ENCODE measurements around the gene CD209.

CD209 gene

GRCh38 chr19:7739801-7740681 lies 7.3 kb downstream of the CD209 start:
- H3K4me1 ChIP-seq (ENCODE audit: control insufficient read depth, low read depth, low read length): no peaks in the 10 kb centered on the region
- H3K27me3 ChIP-seq (ENCODE audit: insufficient read depth, low read length, poor library complexity): no peaks in the 10 kb centered on the region
- no peak overlapping the region for H3K4ac ChIP-seq (ENCODE audit: low read depth, low read length)

GRCh38 chr19:7739211-7739755 lies 8.1 kb downstream of the CD209 start:
- no peak overlapping the region for H2BK120ac ChIP-seq (ENCODE audit: low read depth, low read length)
- no peaks in the 10 kb centered on the region for H3K27me3 ChIP-seq (ENCODE audit: insufficient read depth, low read length, poor library complexity)
- H3K56ac ChIP-seq (ENCODE audit: low read length): no peak overlapping the region
- no CpG with 5 or more reads among the region's 2 CpGs for WGBS (ENCODE audit: extremely low coverage, insufficient coverage, low lambda C conversion rate)
- no peaks in the 10 kb centered on the region for H3K79me2 ChIP-seq (ENCODE audit: control insufficient read depth, insufficient read depth, low read length)
- H2BK15ac ChIP-seq (replicated peaks; ENCODE audit: low read depth): no peak overlapping the region
- H3K4me3 ChIP-seq (ENCODE audit: low read length): no peak overlapping the region
- H3K36me3 ChIP-seq (ENCODE audit: control insufficient read depth, insufficient read depth, low read length): no peaks in the 10 kb centered on the region
- no peak for DNase-seq
- H3K27ac ChIP-seq (ENCODE audit: low read depth, low read length): no peak overlapping the region
- no peak overlapping the region for H3K23ac ChIP-seq (ENCODE audit: low read length)
- H2BK5ac ChIP-seq (ENCODE audit: low read length): no peak overlapping the region
- H3K9ac ChIP-seq (ENCODE audit: low read length): no peak overlapping the region
- no peaks in the 10 kb centered on the region for H3K79me1 ChIP-seq (ENCODE audit: low read length)
- H3K4ac ChIP-seq (ENCODE audit: low read depth, low read length): no peak overlapping the region
- H3K4me1 ChIP-seq (ENCODE audit: control insufficient read depth, low read depth, low read length): no peaks in the 10 kb centered on the region
- no peak overlapping the region for H4K8ac ChIP-seq (ENCODE audit: low read depth, low read length)
- no peak overlapping the region for H4K5ac ChIP-seq (ENCODE audit: low read length)
- H3K18ac ChIP-seq (ENCODE audit: low read length): no peak overlapping the region
- no peak overlapping the region for H3K4me2 ChIP-seq (ENCODE audit: low read length)
- H2AK5ac ChIP-seq (ENCODE audit: low read length): no peak overlapping the region

More at GRCh38 chr19:7739801-7740681, 7.3 kb downstream of the CD209 start:
- Histone ChIP-seq H3K23ac (ENCODE audit: low read length) (no peak overlapping the region), H3K27ac (ENCODE audit: low read depth, low read length) (no peak overlapping the region), H3K79me2 (ENCODE audit: control insufficient read depth, insufficient read depth, low read length) (no peaks in the 10 kb centered on the region), H2BK120ac (ENCODE audit: low read depth, low read length) (no peak overlapping the region), H2BK5ac (ENCODE audit: low read length) (no peak overlapping the region), H3K18ac (ENCODE audit: low read length) (no peak overlapping the region), H3K9ac (ENCODE audit: low read length) (no peak overlapping the region), H3K36me3 (ENCODE audit: control insufficient read depth, insufficient read depth, low read length) (no peaks in the 10 kb centered on the region), H3K4me2 (ENCODE audit: low read length) (no peak overlapping the region), H2BK15ac (replicated peaks; ENCODE audit: low read depth) (no peak overlapping the region), H3K4me3 (ENCODE audit: low read length) (no peak overlapping the region), H2AK5ac (ENCODE audit: low read length) (no peak overlapping the region), H4K8ac (ENCODE audit: low read depth, low read length) (no peak overlapping the region), H3K79me1 (ENCODE audit: low read length) (no peaks in the 10 kb centered on the region), H3K56ac (ENCODE audit: low read length) (no peak overlapping the region), H4K5ac (ENCODE audit: low read length) (no peak overlapping the region)
- no peak for DNase-seq
- no CpG with 5 or more reads among the region's 19 CpGs for WGBS (ENCODE audit: extremely low coverage, insufficient coverage, low lambda C conversion rate)

GRCh38 chr19:7738023-7738422 lies 9.3 kb downstream of the CD209 start:
- Histone ChIP-seq H4K5ac (ENCODE audit: low read length) (no peak overlapping the region), H3K18ac (ENCODE audit: low read length) (no peak overlapping the region), H3K23ac (ENCODE audit: low read length) (no peak overlapping the region), H3K36me3 (ENCODE audit: control insufficient read depth, insufficient read depth, low read length) (no peaks in the 10 kb centered on the region), H3K4me2 (ENCODE audit: low read length) (no peak overlapping the region), H3K79me1 (ENCODE audit: low read length) (no peaks in the 10 kb centered on the region), H2BK120ac (ENCODE audit: low read depth, low read length) (no peak overlapping the region), H2BK5ac (ENCODE audit: low read length) (no peak overlapping the region), H3K56ac (ENCODE audit: low read length) (no peak overlapping the region), H3K79me2 (ENCODE audit: control insufficient read depth, insufficient read depth, low read length) (no peaks in the 10 kb centered on the region), H3K27ac (ENCODE audit: low read depth, low read length) (no peak overlapping the region), H3K4ac (ENCODE audit: low read depth, low read length) (no peak overlapping the region), H3K4me1 (ENCODE audit: control insufficient read depth, low read depth, low read length) (no peaks in the 10 kb centered on the region), H3K4me3 (ENCODE audit: low read length) (no peak overlapping the region), H2AK5ac (ENCODE audit: low read length) (no peak overlapping the region), H4K8ac (ENCODE audit: low read depth, low read length) (no peak overlapping the region), H3K27me3 (ENCODE audit: insufficient read depth, low read length, poor library complexity) (no peaks in the 10 kb centered on the region), H3K9ac (ENCODE audit: low read length) (no peak overlapping the region), H2BK15ac (replicated peaks; ENCODE audit: low read depth) (no peak overlapping the region)
- no peak for DNase-seq
- no CpG with 5 or more reads among the region's 7 CpGs for WGBS (ENCODE audit: extremely low coverage, insufficient coverage, low lambda C conversion rate)

- Histone ChIP-seq H3K36me3 (ENCODE audit: control insufficient read depth, insufficient read depth, low read length) (no peaks in the 10 kb centered on the region), H3K79me2 (ENCODE audit: control insufficient read depth, insufficient read depth, low read length) (no peaks in the 10 kb centered on the region), H3K4me3 (ENCODE audit: low read length) (no peak overlapping the region), H2BK15ac (replicated peaks; ENCODE audit: low read depth) (no peak overlapping the region), H3K27me3 (ENCODE audit: insufficient read depth, low read length, poor library complexity) (no peaks in the 10 kb centered on the region), H3K18ac (ENCODE audit: low read length) (no peak overlapping the region), H3K4me2 (ENCODE audit: low read length) (no peak overlapping the region), H3K4me1 (ENCODE audit: control insufficient read depth, low read depth, low read length) (no peaks in the 10 kb centered on the region), H3K23ac (ENCODE audit: low read length) (no peak overlapping the region), H2BK120ac (ENCODE audit: low read depth, low read length) (no peak overlapping the region), H4K5ac (ENCODE audit: low read length) (no peak overlapping the region), H4K8ac (ENCODE audit: low read depth, low read length) (no peak overlapping the region), H2AK5ac (ENCODE audit: low read length) (no peak overlapping the region), H3K27ac (ENCODE audit: low read depth, low read length) (no peak overlapping the region), H3K9ac (ENCODE audit: low read length) (no peak overlapping the region), H2BK5ac (ENCODE audit: low read length) (no peak overlapping the region), H3K56ac (ENCODE audit: low read length) (no peak overlapping the region), H3K79me1 (ENCODE audit: low read length) (no peaks in the 10 kb centered on the region), H3K4ac (ENCODE audit: low read depth, low read length) (no peak overlapping the region)
- no peak for DNase-seq
- WGBS (ENCODE audit: extremely low coverage, insufficient coverage, low lambda C conversion rate): no CpG with 5 or more reads among the region's 11 CpGs
Observed at GRCh38 chr19:7737215-7737614, 10.1 kb downstream of the CD209 start.

- WGBS (ENCODE audit: extremely low coverage, insufficient coverage, low lambda C conversion rate): no CpG with 5 or more reads among the region's 1 CpG
- Histone ChIP-seq H2BK120ac (ENCODE audit: low read depth, low read length) (no peak overlapping the region), H3K4me3 (ENCODE audit: low read length) (no peak overlapping the region), H3K79me1 (ENCODE audit: low read length) (no peaks in the 10 kb centered on the region), H3K9ac (ENCODE audit: low read length) (no peak overlapping the region), H3K23ac (ENCODE audit: low read length) (no peak overlapping the region), H3K4me1 (ENCODE audit: control insufficient read depth, low read depth, low read length) (no peaks in the 10 kb centered on the region), H3K18ac (ENCODE audit: low read length) (no peak overlapping the region), H3K56ac (ENCODE audit: low read length) (no peak overlapping the region), H4K8ac (ENCODE audit: low read depth, low read length) (no peak overlapping the region), H3K4me2 (ENCODE audit: low read length) (no peak overlapping the region), H3K79me2 (ENCODE audit: control insufficient read depth, insufficient read depth, low read length) (no peaks in the 10 kb centered on the region), H2AK5ac (ENCODE audit: low read length) (no peak overlapping the region), H2BK5ac (ENCODE audit: low read length) (no peak overlapping the region), H3K27me3 (ENCODE audit: insufficient read depth, low read length, poor library complexity) (peaks cover 4% of the 10 kb centered on the region), H2BK15ac (replicated peaks; ENCODE audit: low read depth) (no peak overlapping the region), H3K27ac (ENCODE audit: low read depth, low read length) (no peak overlapping the region), H3K36me3 (ENCODE audit: control insufficient read depth, insufficient read depth, low read length) (no peaks in the 10 kb centered on the region), H4K5ac (ENCODE audit: low read length) (no peak overlapping the region), H3K4ac (ENCODE audit: low read depth, low read length) (no peak overlapping the region)
- DNase-seq: no peak
Observed at GRCh38 chr19:7736148-7736547, 11.2 kb downstream of the CD209 start.
